A673 (cell line): ENCODE results near the gene RAB22A. TPM values are rescaled to one million over a fixed set of nuclear protein-coding genes. Genes with fewer than 3 reads are reported as not detected.

Experiments
- BruUV-seq: library from RNA; stranded (reverse); fragments of 400-500 nt; replicated peaks from 2 replicates; lab custom pipeline; 2021; lab: Mats Ljungman, UMichigan
- CTCF ChIA-PET: fragments of 300-600 bp; sonication (Branson Sonifier 250); formaldehyde crosslinking; loops from one replicate; lab custom pipeline; 2022; ENCODE audit warnings: antibody characterized with exemption; lab: Charles Lee
- POLR2A ChIA-PET: fragments of 300-600 bp; sonication (Branson Sonifier 250); formaldehyde crosslinking; loops from one replicate; lab custom pipeline; 2022; ENCODE audit warnings: antibody characterized with exemption; ENCODE audit not compliant: low non-redundant PET; lab: Charles Lee
- DNase-seq: peaks from one replicate; pipeline ENCODE4 v3.0.0-alpha.2; 2015; ENCODE audit warnings: low spot score
- H3K27ac ChIP-seq: fragments of 200-600 bp; sonication (generic); 2 replicates; pipeline ENCODE4 v1.5.1; 2016; ENCODE audit warnings: mixed run types, low read depth, mild to moderate bottlenecking, mixed read lengths, antibody characterized with exemption, low read length; ENCODE audit not compliant: poor library complexity, severe bottlenecking
- H3K27me3 ChIP-seq: fragments of 200-600 bp; sonication (generic); replicated peaks from 2 replicates; pipeline ENCODE4 v1.6.1; 2017; ENCODE audit warnings: mixed run types, low read depth, mild to moderate bottlenecking, mixed read lengths, antibody characterized with exemption, low read length; ENCODE audit not compliant: insufficient read depth, poor library complexity
- H3K36me3 ChIP-seq: fragments of 200-600 bp; sonication (generic); 2 replicates; pipeline ENCODE4 v1.6.1; 2016; ENCODE audit warnings: mixed run types, mild to moderate bottlenecking, mixed read lengths, antibody characterized with exemption, low read length; ENCODE audit not compliant: insufficient read depth, poor library complexity, severe bottlenecking
- H3K4me1 ChIP-seq: fragments of 200-600 bp; sonication (generic); 2 replicates; pipeline ENCODE4 v1.6.1; 2017; ENCODE audit warnings: mixed run types, mild to moderate bottlenecking, mixed read lengths, antibody characterized with exemption, low read length; ENCODE audit not compliant: insufficient read depth, poor library complexity, severe bottlenecking
- H3K4me3 ChIP-seq: fragments of 200-600 bp; sonication (generic); 2 replicates; pipeline ENCODE4 v1.5.1; 2016; ENCODE audit warnings: low read depth, mixed run types, mild to moderate bottlenecking, mixed read lengths, low read length; ENCODE audit not compliant: poor library complexity, severe bottlenecking
- H3K9me3 ChIP-seq: fragments of 200-600 bp; sonication (generic); 2 replicates; pipeline ENCODE4 v1.6.1; 2016; ENCODE audit warnings: mixed run types, low read depth, mild to moderate bottlenecking, mixed read lengths, antibody characterized with exemption, low read length; ENCODE audit not compliant: poor library complexity, severe bottlenecking
- EZH2 ChIP-seq: fragments of 200-600 bp; sonication (generic); IDR thresholded peaks from 2 replicates; pipeline ENCODE4 v1.6.1; 2017; ENCODE audit warnings: borderline replicate concordance, low read depth, mild to moderate bottlenecking, mixed read lengths, antibody characterized with exemption, low read length; ENCODE audit not compliant: poor library complexity, severe bottlenecking
- intact Hi-C: fragments of 100-400 bp; cut with micrococcal nuclease; formaldehyde crosslinking; loops from one replicate; pipeline ENCODE4 v1.10.0; 2022; ENCODE audit not compliant: unreplicated experiment
- total RNA-seq: library from RNA; stranded (reverse); gene quantifications from 2 replicates; pipeline ENCODE4 v1.2.3, GENCODE V29; 2021
- TF ChIP-seq, protein P1 (sequence below): fragments of 300-800, 200-600 bp; sonication (generic); conservative IDR thresholded peaks from 2 replicates; pipeline ENCODE4 v1.5.1; 2017; ENCODE audit warnings: low read depth, mild to moderate bottlenecking, antibody characterized with exemption, low read length, moderate library complexity, mixed read lengths

Gene RAB22A
- total RNA-seq, 1 experiment from 2014 or later: 14.6 TPM

DNA sequence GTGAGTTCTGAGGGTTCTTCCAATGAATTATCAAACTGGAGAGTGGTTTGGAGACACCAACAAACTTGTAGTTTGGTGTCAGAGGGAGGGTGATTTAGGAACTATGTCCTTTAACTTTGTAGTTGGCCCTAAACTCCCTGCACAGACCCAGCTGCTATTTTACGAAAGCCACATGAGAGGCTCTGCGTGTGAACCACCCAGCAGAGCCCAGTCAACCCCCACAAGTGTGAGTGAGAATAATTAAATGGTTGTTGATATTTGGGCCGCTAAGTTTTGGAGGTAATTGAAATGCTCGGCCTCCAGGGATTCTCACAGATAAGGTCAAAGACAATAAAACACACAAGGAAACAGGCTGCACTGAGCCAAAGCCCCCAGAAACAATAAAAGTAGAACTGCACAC is 72.6 kb downstream of the RAB22A start:
- H3K36me3 ChIP-seq: no peaks in the 10 kb centered on the region
- no peaks in the 10 kb centered on the region for H3K27me3 ChIP-seq
- ChIA-PET POLR2A (no interaction called here), CTCF (no interaction called here)
- TF ChIP-seq, protein P1, sequence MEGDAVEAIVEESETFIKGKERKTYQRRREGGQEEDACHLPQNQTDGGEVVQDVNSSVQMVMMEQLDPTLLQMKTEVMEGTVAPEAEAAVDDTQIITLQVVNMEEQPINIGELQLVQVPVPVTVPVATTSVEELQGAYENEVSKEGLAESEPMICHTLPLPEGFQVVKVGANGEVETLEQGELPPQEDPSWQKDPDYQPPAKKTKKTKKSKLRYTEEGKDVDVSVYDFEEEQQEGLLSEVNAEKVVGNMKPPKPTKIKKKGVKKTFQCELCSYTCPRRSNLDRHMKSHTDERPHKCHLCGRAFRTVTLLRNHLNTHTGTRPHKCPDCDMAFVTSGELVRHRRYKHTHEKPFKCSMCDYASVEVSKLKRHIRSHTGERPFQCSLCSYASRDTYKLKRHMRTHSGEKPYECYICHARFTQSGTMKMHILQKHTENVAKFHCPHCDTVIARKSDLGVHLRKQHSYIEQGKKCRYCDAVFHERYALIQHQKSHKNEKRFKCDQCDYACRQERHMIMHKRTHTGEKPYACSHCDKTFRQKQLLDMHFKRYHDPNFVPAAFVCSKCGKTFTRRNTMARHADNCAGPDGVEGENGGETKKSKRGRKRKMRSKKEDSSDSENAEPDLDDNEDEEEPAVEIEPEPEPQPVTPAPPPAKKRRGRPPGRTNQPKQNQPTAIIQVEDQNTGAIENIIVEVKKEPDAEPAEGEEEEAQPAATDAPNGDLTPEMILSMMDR: no peak
- no peak overlapping the region for H3K4me3 ChIP-seq
- no peak for DNase-seq
- no peaks in the 10 kb centered on the region for H3K4me1 ChIP-seq
- no peak overlapping the region for H3K27ac ChIP-seq
- no TSS peak for BruUV-seq
- H3K9me3 ChIP-seq: no peaks in the 10 kb centered on the region
- intact Hi-C loops: no loop called here

DNA sequence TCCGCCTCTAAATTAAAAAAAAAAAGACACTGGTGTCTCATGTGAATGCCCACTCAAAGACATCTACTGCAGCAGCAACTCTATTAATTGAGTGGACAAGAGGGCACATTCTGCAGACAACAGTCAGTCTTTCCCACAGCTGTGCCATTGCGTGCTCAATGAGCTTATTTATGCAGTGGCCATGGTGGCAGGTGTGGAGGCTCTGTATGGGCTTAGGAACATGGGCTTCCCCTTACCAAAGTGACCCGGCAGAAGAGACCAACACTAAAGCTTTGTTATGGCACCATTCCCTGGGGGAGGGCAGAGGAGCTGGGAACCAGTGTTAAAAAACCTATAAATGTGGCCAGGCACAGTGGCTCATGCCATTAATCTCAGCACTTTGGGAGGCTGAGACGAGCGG is 75.3 kb downstream of the RAB22A start:
- ChIA-PET POLR2A (no interaction called here), CTCF (interaction anchor here (0.6 kb wide), 1 partner anchor 56 kb away, joined by 4 read pairs; no protein-coding TSS in a partner anchor)
- no peak overlapping the region for H3K4me3 ChIP-seq
- H3K9me3 ChIP-seq: no peaks in the 10 kb centered on the region
- H3K27me3 ChIP-seq: no peaks in the 10 kb centered on the region
- peaks cover under 1% of the 10 kb centered on the region for H3K4me1 ChIP-seq
- H3K27ac ChIP-seq: no peak overlapping the region
- DNase-seq: no peak
- intact Hi-C loops: no loop called here
- TF ChIP-seq EZH2: no peak
- TF ChIP-seq, protein P1: no peak
- BruUV-seq: no TSS peak
- no peaks in the 10 kb centered on the region for H3K36me3 ChIP-seq

DNA sequence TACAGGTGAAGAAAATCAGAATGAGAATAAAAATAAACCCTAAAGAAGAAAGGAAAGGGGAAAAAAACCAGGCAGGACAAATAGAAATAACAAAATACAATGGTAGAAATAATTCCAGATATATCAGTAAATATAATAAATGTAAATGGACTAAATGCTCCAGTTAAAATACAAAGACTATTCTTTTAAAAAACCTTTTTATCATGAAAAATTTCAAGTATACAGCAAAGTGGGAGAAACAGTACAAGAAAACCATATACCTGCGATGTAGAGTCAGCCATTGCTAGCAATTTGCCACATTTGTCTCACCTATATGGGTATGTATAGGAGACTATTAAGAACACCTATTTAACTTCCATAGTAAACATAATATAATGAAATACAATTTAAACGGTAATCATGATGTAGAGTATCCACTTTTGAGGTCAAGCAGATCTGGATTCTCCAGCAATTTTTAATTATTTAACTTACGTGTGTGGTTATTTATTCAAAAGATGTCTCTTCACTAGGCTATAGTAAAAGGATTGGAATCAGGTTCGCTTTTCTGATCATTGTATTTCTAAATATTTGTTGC is 78.6 kb downstream of the RAB22A start:
- intact Hi-C loops: no loop called here
- BruUV-seq: no TSS peak
- peak overlapping the region; percentile 86 for H3K4me3 ChIP-seq

More for the DNA sequence above, 78.6 kb downstream of the RAB22A start:
- TF ChIP-seq EZH2: no peak
- TF ChIP-seq, protein P1: no peak
- H3K27ac ChIP-seq: no peak overlapping the region
- ChIA-PET POLR2A (no interaction called here), CTCF (no interaction called here)
- DNase-seq: no peak
- H3K9me3 ChIP-seq: no peaks in the 10 kb centered on the region
- peaks cover 4% of the 10 kb centered on the region for H3K36me3 ChIP-seq
- no peaks in the 10 kb centered on the region for H3K27me3 ChIP-seq
- H3K4me1 ChIP-seq: peaks cover 10% of the 10 kb centered on the region
